HG02623 (cell line): Measurements from ENCODE around the gene TRIM71.
"Not testable (repeated sequence)": the region's sequence is repeated elsewhere in the genome, so short reads cannot be mapped to it uniquely, and the experiment has no call there.

ENCODE experiments used
- ATAC-seq: cut with Tn5 transposase; IDR thresholded peaks from one replicate; pipeline ENCODE4 v1.9.1; 2021; ENCODE audit warnings: moderate library complexity; ENCODE audit not compliant: unreplicated experiment

The TRIM71 gene

DNA sequence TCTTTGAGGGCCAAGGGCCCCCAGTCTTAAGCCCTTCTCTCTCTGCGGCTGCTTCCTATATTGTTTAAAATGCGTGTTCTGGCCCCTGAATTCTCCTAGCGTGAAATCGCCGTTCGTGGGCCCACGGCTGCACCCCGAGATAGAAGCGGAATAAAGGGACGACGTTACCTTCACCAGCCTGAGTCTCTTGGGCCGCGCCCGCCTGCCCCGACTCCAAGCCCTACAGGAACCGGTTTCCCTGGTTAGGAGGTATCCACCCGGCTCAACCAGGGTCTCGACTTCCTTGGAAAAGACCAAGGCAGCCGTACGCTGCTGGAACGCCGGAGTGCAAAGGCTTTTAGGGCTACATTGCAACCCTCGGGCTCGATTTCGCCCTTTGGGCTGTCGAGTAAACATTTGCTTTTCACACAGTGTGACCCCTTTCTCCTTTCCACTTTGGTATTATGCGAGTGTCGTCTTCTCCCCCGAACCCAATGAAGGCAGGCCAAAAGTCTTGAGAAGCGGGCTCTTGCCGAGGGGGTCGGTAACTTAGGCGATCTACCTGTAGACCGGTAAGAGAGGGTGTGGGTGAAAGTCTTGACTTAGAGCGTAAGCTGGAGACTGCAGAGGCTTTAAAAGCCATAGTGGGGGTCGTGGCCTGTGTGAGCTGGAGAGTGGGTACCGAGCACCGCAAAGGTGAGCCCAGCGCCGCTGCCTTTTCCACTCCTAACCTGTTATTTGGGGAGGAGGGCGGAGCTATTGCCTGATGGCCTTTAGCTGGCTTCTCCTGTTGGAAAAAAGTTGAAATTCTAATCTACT lies 2.0 kb downstream of the TRIM71 start:
- no peak for ATAC-seq

DNA sequence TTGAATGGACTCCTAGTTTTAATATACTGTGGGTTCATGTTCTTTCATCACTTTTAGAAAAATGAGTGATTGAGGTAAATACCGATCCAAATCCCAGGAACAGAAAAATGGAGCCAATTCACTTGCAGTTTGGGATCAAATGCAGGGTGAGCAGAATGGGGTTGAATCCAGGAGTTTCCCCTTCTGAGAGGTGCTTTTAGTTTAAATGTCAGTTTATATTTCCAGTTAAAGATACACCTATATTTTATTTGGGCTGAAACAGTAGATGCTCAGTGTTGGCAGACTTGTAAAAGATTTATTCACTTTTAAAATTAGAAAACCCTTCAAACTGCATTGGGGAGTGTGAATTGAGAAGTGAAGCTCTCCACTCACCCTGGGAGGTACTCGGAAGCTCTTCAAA lies 2.6 kb downstream of the TRIM71 start:
- ATAC-seq: no peak

DNA sequence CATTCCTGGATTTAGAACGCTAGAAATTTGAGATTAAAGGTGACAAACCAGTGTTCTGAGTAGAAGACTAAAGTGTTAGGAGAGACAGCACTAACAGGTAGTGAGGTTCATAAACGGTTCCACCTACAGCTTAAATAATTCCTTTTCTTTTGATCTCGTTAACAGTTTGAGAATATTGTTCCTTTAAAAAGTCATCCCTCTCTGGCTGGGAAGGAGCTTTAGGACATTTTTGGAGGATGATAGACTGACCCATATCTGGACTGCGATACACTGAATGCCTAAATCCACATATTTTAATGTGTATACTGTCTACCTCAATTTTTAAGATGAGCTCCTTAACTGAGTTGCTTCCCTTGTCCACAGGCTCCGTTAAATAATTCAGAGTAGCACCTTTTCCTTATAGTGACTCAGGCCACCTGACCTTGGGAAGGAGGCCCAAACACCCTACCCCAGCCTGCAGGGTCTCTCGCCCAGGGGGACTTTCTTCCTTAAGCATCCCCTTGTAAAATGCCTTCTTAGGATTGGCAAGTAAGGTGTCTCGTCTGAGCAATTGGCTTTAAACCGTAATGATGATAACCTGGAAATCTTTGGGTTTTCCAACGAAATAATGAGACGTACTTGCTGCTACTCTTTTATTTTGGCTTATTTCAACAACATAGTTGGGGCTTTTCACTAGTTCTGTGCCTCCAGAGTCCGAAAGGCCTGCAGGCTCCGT lies 3.3 kb downstream of the TRIM71 start:
- no peak for ATAC-seq

DNA sequence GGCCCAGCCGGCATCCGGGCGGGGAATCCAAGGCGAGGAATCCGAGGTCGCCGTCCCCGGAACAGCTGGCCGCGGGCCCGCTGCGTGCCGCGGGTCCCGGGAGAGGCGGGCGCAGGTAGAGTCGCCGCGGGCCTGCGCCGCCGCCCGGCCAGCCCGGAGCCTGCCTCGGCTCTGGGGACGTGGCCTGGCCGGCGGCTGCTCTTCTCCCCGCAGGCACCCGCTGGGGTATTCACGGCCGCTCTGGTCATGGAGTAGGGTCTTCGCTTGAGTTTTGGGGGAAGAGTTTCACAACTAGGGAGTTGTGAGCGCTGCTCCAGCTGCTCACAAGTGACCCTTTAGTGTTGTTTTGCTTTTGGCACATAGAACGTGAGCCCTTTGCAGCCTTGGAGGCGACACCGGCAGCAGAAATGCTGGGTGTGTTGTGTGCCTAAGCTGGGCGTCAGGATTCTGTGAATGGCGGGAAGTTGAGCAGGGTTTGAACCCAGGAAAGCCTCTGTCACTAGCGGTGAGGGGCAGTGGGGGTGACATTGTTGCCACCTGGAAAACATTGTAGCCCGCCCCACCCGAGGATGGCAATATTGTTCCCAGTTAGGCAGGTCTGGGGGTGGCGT lies 4.0 kb downstream of the TRIM71 start:
- no peak for ATAC-seq

DNA sequence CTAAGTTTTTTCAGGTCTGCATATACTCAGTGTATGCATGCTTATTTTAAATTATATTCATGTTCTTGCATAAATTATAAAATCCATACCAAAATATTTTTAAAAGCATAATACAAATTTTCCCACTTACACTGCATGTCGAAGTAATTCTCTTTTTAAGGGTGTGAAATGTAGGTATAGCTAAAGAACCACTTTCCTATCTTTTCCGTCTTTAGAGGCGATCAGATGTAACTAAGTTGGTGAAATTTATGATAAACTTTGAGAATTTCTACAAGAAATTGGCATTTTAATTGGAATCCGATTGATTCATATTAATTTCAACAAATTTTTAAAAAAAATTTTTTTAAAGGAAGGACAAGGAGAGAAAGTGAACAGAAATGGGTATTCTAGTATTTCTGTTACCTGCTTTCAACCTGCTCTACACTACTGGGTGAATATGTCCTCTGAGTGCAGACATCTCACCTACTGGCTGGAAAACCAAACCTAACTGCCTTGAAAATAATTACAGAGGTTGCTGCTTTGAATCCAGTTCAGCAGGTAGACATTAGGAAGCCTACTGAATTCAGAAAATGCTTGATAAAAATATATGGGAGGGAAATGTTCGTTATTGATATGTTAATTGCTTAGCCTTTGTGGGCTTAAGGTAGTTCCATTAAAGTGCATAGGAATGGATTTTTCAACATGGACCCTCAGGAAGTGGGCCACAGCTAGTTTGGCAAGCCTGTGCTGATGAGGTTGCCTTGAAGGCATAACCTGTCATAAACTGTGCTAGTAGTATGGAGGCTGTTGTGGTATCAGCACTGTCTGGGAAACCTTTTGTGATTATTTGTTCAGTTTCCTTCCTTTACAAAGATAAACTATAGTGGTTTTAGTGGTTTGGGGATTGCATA lies 5.1 kb downstream of the TRIM71 start:
- ATAC-seq: no peak

DNA sequence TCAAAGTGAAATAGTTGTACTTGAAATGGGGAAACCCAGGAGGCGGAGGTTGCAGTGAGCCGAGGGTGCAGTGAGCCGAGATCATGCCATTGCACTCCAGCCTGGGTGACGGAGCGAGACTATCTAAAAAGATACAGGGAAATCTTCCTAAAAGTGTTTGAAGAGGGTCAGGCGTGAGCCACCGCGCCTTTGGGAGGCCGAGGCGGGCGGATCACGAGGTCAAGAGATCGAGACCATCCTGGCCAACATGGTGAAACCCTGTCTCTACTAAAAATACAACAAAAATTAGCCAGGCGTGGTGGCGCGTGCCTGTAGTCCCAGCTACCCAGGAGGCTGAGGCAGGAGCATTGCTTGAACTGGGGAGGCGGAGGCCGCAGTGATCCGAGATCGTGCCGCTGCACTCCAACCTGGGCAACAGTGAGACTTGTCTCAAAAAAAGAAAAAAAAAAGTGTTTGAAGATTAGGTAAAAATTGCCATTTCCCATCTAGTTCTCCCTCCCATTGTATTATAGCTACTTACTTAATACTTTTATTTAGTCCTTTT lies 5.9 kb downstream of the TRIM71 start:
- ATAC-seq: not testable (repeated sequence)

DNA sequence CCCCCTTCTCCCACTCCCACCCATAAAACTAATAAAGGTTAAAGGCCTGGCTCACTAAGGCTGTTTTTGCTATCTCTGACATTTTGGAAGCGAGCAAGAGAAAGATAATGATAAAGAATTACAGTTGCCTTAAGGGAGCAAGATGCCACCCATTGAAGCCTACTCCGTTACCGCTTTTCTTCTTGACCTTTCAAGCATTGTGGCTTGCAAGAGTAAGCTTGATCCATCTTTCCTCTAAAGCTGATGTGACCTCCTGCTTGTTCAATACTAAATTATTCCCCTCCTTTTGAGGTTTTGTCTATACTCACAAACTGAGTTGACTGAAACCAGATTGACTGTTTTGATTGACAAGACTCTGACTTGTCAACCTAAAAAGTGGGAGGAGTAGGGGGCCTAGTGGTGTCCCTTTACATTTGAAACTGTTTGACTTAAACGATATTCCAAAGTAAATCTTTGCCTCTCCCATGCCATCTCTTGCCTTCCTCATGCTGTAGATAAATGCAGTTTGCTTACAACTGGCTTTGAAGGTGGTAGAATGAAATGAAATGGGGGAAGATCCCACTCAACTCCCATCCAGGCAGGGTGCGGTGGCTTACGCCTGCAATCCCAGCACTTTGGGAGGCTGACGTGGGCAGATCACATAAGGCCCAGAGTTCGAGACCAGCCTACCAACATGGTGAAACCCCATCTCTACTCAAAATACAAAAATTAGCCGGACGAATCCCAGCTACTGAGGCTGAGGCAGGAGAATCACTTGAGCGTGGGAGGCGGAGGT lies 8.0 kb downstream of the TRIM71 start:
- ATAC-seq: no peak

DNA sequence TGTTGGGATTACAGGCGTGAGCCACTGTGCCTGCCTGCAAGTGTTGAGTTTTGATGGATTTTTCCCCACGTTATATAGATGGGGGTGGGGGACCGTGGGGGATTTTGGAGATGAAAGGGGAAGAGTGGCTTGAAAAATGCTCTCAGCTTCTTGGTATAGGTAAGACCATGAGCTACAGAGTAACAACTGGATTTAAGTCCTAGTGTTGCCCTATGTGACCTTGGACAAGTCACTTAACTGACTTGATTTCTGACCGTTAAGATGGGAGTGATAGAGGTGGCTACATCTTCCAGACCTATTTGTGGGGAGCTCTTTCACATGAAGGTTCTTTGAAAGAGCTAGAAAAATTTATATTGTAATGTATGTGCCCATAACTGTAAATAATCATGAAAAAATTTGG lies 13.3 kb downstream of the TRIM71 start:
- no peak for ATAC-seq

DNA sequence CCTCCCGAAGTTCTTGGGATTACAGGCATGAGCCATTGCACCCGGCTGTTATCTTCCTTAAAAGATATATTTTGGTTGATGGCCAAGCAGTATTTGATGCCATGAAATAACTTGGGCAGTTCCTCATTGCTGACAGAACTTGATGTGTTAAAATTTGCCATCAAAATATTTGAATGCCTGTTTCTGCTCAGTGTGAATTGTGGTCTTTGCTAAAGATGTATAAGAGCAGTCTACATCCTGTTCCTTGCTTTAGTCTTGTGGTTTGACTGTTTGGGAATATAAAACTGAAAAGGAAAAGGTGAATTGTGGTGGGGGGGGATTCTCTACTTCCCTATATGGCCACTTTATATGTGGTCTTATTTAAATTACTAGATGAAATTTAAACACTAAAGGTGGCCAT lies 14.0 kb downstream of the TRIM71 start:
- no peak for ATAC-seq

DNA sequence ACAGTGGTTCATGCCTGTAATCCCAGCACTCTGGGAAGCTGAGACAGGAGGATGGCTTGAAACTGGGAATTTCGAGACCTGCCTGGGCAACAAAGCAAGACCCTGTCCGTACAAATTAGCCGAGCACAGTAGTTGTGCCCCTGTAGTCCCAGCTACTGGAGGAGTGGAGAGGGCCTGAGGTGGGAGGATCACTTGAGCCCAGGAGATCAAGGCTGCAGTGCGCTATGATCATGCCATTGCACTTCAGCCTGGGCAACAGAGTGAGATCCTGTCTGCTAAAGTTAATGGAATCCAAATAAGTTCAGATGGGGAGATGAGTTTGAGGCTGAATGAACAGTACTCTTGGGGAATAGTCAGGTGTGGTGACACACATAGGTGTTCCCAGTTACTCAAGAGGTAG lies 14.4 kb downstream of the TRIM71 start:
- ATAC-seq: no peak

DNA sequence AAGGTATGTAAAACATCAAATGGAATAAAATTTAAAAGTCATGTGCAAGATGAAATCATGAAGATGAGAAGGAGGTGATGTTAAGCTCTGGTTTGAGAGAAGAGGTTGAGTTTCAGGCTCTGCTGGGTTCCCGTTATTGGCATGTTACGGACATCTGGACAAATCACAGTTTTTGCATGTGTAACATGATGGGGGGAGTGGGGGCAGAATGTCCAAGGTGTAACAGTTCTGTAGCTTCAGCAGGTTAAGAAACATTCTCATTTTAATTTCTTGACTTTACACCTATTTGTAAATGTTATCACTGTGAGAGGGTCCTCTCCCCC lies 17.2 kb downstream of the TRIM71 start:
- no peak for ATAC-seq

DNA sequence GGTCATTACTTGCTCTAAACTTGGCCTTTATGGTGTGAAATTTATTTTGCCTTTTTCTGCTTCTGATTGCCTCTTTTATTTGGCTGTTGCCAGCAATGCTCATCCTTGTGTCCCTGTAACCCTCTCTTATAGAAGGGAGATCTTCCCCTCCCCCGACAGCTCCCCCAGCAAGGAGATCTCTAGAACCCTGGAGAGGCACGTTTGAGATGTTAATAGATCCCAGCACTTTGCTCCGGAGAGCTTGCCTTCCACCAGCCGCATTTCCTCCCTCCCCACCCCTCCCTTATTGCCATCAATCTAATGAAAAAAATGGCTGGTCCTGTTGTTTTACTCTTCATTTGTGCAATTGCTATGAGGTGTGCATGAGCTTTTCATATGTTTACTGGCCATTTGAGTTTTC lies 18.2 kb downstream of the TRIM71 start:
- ATAC-seq: no peak

DNA sequence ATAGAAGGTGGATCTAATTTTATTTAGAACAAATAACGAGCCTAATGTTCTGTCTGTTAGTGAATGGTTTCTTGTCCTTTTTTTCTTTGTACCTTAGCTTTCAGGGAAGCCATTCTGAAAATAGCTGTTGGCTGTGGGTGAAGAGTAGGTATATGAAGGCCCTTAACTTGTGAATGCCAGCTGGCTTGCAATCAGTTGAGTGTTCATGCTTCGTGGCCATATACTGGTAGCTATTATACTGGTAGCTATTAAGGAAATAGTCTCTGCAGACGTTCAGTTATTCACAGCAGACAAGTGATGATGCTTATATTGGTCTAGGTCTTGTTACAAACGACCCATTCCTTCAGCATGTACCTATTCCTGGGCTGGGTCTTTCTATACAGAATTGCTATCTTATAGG lies 18.8 kb downstream of the TRIM71 start:
- ATAC-seq: no peak

DNA sequence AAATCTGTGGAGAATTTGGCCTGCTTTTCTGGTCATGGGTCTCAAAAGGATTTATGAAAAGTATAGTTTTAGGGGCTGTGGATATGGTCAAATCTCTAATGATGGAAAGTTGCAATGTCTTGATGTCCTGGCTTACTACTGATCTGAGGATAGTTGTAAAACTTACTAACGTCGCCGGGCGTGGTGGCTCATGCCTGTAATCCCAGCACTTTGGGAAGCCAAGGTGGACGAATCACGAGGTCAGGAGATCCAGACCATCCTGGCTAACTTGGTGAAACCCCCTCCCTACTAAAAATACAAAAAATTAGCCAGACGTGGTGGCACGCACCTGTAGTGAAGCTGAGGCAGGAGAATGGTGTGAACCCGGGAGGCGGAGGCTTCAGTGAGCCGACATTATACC lies 19.6 kb downstream of the TRIM71 start:
- ATAC-seq: no peak

DNA sequence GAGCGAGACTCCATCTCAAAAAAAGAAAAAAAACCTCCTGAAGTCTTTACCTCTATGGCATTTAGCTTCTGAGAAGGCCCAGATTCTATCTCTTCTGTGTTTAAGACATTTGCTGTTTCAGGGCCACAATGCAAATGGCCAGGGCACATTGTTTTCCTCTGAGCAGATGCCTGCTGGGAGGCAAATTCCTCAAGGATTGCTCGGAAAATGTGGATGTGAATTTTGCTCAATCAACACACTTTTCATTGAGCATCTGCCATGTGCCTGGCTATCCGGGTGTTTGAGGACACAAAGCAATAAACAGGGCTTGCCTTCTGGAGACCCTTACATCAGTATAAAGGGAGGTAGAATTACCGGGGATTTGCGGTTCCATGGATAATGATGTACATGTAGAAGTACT lies 20.0 kb downstream of the TRIM71 start:
- ATAC-seq: no peak

DNA sequence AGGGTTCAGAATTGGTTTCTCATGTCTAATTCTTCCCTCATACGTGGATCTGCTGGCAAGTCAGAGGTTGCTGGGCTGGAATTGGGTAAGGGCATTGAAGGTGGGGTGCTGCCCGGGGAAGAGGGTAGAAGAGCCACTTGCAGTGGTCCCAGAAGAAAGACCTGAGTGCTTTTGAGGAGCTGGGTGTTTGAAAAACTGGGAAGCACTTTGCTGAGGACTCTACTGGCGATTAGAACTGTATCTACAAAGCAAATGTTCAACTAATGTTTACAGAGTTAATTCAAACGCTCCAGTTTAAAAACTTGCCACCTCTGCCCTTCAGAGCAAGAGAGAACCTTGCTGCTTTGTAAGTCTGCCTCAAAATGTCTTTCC lies 21.9 kb downstream of the TRIM71 start:
- ATAC-seq: no peak

DNA sequence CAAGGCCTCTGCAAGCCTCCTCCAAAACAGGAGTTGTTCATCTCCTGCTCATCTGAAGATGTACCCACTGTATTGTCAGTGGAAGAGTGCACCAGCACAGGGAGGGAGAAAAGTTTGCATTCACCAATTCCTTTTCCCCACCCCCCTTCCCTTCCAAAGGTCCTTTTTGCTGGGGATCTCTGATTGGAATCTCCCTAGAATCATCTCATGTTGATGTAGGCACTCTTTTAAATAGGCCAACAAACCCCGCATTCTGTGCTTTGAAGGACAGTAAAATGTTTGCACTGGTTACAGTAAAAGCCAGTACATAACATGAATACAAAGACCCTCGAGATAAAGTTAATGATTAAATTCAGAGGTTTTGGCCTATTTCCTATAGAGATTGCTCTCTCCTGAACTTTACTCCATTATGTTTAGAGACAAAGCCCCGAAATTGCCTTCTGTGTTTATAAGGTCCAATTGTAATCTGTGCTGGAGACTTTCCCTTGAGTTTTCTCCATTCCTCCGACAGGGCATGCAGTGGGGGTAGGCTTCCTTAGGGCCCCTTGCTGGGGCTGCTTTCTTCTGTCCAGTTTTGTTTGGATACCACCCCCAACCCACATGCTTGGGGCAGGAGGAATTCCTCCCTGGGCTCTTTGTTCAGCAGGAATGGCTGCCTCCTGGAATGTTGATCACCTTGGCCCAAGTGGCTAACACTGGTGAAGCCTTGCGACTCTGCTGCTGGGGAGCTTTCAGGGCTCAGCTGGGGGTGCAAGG lies 22.5 kb downstream of the TRIM71 start:
- ATAC-seq: no peak

DNA sequence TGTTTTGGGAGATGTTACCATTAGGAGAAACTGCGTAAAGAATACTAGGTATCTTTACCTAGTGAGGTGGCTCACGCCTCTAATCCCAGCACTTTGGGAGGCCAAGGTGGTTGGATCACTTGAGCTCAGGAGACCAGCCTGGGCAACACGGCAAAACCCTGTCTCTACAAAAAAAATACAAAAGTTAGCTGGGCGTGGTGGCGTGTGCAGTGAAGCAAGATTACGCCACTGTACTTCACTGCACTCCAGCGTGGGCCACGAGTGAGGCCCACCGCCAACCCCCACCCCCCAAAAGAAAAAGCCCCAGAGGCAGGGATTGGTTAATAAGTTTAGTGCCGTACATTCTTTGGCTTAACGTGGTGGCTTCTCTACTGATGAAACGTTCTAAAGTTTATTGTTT lies 23.5 kb downstream of the TRIM71 start:
- ATAC-seq: no peak

DNA sequence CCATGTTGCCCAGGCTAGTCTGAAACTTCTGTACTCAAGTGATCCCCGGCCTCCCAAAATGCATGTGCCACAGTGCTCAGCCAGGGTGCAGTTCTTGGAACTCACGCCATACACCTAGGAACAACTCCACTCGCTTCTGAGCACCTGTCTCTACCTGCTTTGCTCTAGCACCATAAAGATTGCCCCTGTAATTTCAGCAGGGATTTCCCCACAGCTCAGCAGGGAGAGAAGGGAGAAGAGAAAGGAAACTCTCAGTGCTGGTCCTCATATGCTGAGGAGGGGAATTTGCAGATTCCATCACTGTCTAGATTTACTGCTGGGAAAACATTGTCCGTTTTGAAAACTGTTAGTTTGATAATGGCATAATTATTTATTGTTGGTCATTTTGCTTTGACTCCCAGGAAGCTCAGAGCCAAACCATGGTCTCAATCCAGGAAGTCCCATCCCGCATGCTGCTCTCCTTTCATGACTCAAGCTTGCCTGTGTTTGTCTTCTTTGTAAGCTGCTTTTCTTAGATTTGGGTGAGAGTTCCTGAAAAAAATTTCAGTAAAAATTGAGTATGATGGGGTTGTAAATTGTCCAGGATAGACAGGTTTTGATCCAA lies 24.2 kb downstream of the TRIM71 start:
- no peak for ATAC-seq
